Measurements from ENCODE around the gene GNA15.
"Not testable (repeated sequence)": the region's sequence is repeated elsewhere in the genome, so short reads cannot be mapped to it uniquely, and the experiment has no call there.

The GNA15 gene

DNA sequence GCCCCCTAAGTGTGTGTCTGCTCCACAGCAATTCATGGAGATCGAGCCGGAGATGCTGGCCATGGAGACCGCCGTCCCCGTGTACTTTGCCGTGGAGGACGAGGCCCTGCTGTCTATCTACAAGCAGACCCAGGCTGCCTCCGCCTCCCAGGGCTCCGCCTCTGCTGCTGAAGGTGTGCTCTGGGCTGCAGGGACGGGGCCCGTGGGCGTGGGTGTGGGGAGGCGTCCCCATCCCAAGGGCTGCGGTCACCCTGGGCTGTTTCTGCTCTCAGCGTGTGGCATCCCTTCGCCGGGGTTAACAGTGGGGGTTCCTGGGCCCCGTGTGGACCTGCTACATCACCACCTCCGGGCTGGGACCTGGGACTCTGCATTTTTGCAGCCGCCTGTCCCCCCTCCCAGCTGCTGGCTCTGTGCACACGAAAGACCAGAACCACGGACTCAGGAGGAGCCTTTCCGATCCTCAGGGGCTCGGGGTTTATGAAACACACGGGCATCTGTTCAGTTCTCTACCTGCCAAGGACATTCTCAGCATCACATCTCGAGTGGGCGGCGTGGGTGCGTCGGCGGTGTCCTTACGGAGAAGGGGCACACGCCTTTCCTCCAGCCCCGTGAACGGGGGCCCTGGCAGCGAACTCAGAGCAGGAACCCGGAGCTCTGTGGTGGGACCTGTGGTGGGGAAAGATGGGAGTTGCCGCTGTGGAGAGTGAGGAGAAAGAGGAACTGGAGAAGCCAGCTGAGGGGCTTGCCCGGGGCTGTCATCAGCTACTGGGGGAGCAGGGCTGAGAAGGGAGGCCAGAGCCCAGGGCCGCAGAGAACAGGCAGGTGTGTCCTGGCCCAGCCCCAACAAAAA is 57.6 kb downstream of the GNA15 start:
- DNase-seq = no peak

DNA sequence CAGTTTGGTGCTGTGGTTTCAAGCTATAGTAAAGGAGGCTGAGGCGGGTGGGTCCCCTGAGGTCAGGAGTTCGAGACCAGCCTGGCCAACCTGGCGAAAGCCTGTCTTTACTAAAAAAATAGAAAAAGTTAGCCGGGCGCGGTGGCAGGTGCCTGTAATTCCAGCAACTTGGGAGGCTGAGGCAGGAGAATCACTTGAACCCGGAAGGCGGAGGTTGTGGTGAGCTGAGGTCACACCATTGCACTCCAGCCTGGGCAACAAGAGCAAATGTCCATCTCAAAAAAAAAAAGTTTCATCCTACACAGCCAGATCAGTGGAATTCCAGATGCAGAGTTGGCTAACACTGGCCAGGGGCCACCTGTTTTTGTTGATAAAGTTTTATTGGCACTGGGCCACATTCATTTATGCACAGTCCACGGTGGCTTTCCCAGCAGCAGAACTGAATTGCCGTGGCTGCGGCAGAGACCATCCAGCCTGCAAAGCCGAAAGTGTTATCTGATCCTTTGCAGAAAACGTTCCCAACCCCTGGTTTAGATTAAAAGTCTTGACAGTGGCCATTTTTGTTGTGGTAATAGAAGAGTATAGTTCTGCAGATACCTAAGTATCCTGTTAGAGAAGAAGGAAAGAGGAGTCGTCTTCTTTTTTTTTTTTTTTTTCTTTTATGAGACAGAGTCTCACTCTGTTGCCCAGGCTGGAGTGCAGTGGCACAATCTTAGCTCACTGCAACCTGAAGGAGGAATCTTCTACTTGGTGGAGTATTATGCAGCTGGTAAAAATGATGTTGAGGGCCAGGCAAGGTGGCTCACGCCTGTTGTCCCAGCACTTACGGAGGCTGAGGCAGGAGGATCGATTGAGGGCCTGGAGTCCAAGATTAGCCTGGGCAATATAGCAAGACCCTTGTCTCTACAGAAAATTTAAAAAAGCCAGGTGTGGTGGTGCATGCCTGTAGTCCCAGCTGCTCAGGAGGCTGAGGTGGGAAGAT is 58.6 kb downstream of the GNA15 start:
- no peak for DNase-seq

DNA sequence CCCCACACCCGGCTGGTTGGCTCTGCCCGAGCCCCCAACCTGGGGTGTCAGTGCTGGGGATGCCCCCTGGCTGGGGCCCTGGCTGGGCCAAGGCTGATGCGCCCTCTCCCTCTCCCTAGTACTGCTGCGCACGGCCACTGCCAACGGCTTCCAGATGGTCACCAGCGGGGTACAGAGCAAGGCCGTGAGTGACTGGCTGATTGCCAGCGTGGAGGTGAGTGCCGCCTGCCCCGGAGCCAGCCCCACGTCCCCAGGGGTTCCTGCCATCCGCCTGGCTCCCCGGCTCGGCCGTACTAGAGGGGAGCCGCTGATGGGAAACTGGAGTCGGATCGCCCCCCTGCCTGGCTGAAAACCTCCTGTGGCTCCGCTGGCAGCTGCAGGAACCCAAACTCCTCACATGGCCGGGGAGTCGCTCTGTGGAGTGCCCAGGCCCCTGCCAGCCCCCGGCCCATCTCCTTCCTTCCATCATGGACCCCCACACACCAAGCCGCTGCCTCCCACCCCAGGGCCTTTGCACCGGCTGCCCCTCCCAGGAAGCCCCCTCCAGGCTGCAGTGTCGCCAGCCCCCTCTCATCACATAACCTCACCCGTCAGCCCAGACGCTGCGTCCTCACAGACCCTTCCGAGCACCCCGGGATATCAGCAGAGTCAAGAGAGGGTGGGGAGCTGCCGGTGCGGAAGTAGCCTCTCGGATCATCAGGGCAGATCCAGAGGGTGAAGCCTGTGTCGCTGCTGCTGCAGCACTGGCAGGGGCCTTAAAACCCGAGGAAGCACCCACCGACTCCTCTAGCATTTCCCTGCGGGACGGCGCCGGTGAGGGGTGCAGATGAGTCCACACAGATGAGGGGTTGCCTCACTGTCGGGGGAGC is 60.5 kb downstream of the GNA15 start:
- no peak for DNase-seq

DNA sequence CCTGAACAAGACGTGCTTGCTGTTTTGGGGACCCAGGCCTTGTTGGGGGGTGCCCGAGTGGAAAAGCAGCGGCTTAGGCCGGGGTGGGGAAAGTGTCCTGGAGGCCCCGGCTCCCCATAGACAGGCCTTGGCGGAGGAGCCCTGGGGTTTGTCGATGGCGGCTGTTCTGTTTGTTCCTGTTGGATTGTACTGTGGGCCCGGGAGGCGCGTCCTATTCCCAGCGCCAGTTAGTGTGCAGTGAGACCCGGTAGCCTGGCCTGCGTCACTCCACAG is 61.0 kb downstream of the GNA15 start:
- no peak for DNase-seq

DNA sequence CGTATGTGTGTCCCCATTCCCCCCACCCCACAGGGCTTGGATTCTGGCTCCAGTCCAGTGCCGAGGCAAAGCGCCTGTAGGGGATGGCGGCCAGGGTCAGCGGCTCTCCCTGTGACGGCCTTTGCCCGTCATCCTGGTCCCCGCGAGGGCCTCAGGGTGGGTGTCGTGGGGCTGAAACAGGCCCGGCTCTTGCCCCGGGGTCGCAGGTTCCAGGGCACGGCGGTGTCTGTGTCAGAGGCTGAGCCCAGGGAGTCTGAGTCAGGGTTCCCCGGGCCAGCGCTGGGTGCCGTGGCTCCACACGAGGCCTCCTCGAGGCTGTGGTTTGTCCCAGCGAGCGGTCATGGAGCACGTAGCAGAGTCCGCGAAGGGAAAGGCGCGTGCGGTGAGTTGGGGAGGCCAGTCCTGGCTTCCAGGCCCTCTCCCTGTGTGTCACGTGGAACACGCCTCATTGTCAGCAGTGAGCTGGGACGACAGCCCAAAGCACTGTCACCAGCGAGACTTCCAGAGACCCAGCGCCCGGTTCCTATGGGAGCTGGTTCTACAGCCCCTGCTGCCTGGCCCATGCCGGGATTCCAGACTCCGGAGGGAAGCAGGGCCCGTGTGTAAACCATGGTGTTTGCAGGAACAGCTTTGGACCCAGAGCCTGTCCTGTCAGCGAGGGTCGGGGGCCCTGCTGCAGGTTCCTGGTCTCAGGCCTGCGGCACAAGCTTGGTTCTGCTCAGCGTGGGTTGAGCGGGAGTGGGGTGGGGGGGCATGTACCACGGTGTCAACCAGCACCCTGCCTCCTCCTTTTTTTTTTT is 63.3 kb downstream of the GNA15 start:
- DNase-seq = no peak

DNA sequence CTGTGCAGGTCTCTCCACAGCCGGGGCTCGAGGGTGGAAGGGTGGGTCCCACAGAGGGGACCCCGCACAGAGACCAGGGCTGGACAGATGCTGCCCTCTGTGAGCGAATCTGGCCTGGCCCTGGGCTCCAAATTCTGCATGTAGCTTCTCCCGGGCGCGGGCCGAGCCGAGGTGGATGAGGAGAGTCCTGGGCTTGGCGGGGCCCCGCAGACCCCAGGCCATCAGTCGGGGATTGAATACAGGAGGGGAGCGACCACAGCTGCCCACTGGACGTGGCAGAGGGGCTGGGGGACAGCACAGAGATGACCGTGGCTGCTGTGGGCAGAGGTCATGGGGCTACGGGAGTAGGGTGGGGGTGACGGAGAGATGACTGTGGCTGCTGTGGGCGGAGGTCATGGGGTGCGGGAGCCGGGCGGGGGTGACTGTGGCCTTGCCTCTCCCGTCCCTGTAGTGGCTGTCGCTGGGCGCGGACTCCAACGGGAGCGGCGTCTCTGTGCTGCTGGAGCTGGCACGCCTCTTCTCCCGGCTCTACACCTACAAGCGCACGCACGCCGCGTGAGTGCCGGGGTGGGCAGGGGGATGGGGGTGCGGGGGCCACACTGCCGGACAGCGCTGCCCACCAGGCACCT is 65.4 kb downstream of the GNA15 start:
- DNase-seq = no peak

DNA sequence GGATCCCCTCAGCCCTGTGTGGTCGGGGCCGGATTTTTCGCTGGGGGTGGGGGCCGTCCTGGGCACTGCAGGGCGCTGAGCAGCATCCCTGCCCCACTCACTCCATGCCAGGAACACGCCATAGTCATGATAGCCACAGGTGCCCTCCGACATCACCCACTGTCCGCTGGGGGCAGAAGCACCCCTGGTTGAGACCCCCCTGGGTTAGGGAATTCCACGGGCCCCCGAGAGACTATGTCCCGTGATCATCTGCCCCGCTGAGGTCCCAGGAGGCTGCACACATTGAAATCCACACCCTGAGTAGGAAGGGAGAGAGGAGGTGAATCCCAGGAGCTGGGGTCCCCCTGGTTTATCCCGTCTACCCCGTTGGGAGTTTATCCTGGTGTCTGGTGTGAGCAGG is 66.1 kb downstream of the GNA15 start:
- DNase-seq = no peak

DNA sequence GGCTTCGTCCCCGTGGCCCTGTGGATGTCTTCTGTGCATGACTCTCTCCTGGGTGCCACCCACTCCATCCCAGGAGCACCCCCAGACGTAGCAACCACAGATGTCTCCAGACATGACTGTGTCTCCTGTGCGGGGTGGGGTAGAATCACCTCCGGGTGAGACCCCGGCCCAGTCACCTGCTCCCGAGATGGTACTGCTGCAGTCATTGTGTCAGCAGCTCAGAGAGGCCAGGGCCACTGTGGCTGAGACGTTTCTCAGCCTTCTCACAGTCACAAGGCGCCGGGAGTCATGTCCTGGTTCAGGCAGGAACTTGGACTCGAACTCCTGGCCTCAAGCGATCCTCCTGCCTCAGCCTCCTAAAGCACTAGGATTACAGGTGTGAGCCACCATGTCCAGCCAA is 66.5 kb downstream of the GNA15 start:
- no peak for DNase-seq

DNA sequence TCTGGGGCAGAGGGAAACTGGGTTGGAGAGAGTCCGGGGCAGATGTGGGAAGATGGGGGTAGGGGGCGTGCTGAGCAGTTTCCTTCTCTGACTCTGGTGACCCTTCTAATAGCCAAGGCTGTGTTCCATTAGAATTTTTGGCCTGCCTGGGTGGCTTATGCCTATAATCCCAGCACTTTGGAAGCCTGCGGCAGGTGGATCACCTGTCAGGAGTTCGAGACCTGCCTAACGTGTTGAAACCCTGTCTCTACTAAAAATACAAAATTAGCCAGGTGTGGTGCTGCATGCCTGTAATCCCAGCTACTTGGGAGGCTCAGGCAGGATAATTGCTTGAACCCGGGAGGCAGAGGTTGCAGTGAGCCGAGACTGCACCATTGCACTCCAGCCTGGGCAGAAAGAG is 67.1 kb downstream of the GNA15 start:
- not testable (repeated sequence) for DNase-seq

DNA sequence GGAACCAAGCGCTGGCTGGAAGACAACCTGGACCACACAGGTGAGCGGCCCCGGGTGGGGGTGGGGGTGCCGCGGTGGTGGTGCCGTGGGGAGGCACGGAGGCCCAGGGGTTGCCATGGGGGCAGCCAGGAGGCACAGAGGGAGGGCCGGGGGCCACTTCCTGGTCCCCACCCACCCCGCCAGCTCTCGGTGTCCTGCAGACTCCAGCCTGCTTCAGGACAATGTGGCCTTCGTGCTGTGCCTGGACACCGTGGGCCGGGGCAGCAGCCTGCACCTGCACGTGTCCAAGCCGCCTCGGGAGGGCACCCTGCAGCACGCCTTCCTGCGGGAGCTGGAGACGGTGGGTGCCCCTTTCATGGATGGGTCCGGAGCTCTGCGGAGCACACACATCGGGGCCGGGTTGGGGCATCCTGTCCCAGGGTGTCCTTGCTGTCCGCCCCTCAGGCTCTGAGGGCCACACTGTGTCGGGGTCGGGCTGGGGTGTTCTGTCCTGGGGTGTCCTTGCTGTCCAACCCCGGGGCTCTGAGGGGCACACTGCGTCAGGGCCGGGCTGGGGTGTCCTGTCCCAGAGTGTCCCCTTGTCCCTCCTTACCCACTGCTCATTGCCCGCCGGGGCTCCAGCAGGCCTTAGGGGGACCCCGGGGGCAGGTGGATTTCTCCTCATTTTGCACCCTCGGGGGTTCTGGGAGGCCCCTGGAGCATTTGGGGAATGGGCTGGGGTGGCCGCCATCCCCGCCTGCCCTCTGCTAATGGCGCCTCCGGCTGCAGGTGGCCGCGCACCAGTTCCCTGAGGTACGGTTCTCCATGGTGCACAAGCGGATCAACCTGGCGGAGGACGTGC is 68.2 kb downstream of the GNA15 start:
- no peak for DNase-seq

DNA sequence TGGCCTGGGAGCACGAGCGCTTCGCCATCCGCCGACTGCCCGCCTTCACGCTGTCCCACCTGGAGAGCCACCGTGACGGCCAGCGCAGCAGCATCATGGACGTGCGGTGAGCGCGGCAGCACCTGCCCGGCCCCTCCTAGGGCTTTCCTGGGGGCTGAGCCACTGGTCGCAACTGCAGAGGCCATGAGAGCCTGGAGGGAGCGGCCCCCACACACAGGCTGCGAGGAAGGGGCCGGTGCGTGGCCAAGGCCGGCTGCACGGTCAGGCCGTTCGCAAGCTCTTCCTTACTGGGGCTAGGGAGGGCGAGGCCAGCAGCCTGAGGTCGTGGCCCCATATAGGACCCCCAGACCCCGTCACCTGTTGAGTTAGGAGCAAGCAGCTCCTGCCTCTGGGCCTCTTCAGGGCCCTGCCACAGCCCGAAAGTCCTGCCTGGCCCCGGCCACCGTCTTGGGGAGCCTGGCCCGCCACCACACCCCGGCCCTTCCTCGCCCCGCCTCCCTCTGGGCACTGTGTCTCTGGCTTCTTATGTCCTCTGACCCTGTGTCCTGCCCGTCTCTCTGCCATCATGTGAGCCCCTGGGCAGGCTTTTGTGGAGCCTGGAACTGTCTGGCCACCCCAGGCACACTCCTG is 68.9 kb downstream of the GNA15 start:
- DNase-seq = no peak

DNA sequence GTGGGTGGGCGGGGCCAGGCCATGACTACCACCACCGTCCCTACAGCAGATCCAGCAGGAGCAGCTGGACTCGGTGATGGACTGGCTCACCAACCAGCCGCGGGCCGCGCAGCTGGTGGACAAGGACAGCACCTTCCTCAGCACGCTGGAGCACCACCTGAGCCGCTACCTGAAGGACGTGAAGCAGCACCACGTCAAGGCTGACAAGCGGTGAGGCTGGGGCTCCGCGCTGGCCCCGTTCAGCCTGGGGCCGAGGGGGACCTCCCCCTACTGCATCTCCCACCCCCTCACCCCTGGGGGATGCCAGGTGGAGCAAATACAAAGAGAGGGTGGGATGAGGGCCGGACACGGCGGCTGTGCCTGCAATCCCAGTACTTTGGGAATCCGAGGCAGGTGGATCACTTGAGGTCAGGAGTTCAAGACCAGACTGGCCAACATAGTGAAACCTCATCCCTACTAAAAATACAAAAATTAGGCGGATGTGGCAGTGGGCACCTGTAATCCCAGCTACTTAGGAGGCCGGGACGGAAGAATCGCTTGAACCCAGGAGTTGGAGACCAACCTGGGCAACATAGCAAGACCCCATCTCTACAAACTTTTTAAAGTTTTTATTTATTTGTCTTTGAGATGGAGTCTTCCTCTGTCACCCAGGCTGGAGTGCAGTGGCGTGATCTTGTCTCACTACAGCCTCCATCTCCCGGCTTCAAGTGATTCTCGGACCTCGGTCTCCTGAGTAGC is 70.6 kb downstream of the GNA15 start:
- DNase-seq = no peak

DNA sequence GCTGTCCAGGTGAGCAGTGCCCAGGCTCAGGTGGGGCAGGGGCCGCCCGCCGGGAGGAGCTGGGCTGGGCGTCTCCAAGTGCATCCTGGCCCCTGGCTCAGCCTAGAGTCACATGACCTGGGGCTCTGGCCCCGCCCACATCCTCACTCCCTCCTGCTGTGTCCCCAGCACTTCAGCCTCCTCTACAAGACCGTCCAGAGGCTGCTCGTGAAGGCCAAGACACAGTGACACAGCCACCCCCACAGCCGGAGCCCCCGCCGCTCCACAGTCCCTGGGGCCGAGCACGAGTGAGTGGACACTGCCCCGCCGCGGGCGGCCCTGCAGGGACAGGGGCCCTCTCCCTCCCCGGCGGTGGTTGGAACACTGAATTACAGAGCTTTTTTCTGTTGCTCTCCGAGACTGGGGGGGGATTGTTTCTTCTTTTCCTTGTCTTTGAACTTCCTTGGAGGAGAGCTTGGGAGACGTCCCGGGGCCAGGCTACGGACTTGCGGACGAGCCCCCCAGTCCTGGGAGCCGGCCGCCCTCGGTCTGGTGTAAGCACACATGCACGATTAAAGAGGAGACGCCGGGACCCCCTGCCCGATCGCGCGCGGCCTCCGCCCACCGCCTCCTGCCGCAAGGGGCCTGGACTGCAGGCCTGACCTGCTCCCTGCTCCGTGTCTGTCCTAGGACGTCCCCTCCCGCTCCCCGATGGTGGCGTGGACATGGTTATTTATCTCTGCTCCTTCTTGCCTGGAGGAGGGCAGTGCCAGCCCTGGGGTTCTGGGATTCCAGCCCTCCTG is 71.8 kb downstream of the GNA15 start:
- DNase-seq = no peak

DNA sequence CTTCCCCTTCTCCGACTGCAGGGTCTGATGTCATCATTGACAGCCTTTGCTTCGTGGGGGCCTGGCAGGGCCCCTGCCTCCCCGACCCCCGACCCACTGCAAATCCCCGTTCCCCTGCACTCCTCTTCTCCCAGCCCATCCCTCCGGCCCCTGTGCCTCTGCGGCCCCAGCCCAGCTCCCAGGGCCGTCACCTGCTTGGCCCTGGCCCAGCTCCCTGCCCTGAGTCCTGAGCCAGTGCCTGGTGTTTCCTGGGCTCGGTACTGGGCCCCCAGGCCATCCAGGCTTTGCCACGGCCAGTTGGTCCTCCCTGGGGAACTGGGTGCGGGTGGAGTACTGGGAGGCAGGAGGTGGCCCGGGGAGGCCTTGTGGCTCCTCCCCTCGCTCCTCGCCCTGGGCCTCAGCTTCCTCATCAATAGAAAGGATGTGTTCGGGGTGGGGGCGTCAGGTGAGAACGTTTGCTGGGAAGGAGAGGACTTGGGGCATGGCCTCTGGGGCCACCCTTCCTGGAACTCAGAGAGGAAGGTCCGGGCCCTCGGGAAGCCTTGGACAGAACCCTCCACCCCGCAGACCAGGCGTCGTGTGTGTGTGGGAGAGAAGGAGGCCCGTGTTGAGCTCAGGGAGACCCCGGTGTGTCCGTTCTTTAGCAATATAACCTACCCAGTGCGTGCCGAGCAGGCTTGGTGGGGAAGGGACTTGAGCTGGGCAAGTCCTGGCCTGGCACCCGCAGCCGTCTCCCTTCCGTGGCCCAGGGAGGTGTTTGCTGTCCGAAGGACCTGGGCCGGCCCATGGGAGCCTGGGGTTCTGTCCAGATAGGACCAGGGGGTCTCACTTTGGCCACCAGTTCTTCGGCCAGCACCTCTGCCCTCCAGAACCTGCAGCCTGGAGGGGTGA is 72.7 kb downstream of the GNA15 start:
- no peak for DNase-seq

DNA sequence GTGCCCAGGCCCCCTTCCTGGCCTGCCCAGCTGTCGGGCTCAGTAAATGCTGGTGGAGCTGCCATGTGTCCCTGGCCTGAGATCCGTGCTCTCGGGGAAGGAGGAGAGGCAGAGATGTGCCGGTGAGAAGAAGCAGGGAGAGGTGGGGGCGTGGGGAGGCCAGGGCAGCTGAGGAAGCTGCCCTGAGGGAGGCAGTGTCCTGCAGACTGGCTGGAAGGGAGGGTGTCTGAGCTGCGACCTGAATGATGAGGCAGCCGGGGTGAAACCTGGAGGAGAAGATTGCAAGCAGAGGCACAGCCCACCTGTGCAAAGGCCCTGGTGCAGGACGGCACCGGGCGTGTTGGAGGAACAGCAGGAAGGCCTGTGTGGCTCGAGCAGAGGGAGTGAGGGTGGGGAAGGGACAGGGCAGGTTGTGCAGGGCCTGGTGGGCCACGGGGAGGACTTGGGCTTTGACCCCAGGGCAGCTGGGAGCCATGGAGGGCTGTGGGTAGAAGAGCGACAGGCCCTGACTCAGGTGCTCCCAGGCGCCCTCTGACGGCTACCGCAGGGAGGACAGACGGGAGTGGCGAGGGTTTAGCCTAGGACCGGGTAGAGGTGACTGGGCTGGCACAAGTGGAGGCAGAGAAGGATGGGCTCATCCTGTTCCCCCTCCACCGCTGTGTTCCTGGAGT is 74.6 kb downstream of the GNA15 start:
- peak; percentile 77 for DNase-seq

DNA sequence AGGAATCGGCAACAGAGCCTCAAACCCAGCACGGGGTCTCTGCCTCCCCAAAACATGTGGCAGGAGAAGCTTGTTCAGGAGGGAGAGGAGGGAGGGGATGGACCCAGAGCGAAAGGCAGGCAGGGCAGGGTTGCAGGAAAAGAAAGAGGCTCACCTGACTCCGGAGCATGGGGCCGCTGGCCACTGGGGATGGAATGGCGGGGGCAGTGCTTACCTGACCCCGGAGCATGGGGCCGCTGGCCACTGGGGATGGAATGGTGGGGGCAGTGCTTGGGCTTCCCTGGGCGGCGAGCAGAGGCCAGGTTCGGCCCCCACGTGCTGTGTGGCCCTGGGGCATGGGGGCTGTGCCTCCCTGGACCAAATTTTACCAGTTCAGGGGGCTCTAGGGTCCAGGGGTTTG is 75.4 kb downstream of the GNA15 start:
- no peak for DNase-seq

DNA sequence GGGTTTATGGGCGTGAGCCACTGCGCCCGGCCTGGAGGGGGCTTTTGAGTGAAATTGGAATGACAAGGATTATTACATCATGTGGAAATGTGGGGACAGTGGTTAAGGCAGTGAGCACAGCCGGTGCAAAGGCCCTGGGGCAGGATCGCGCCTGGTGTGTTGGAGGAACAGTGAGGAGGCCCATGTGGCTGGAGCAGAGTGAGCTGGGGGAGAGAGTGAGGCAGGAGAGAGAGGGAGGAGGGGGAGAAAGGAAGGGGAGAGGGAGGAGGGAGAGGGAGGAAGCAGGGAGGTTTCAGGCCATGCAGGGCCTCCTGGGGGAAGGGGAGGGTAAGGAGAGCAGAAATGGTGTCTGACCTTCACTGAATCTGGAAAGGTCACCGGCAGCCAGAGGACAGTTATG is 77.3 kb downstream of the GNA15 start:
- no peak for DNase-seq
